NCI-H526 (cell line): Measurements from ENCODE around the gene PHF5A.

ENCODE experiments used
- DNase-seq, 2 experiments: peaks; one replicate each; lab custom pipeline; 2025; lab: John Stamatoyannopoulos, UW

Gene PHF5A

DNA sequence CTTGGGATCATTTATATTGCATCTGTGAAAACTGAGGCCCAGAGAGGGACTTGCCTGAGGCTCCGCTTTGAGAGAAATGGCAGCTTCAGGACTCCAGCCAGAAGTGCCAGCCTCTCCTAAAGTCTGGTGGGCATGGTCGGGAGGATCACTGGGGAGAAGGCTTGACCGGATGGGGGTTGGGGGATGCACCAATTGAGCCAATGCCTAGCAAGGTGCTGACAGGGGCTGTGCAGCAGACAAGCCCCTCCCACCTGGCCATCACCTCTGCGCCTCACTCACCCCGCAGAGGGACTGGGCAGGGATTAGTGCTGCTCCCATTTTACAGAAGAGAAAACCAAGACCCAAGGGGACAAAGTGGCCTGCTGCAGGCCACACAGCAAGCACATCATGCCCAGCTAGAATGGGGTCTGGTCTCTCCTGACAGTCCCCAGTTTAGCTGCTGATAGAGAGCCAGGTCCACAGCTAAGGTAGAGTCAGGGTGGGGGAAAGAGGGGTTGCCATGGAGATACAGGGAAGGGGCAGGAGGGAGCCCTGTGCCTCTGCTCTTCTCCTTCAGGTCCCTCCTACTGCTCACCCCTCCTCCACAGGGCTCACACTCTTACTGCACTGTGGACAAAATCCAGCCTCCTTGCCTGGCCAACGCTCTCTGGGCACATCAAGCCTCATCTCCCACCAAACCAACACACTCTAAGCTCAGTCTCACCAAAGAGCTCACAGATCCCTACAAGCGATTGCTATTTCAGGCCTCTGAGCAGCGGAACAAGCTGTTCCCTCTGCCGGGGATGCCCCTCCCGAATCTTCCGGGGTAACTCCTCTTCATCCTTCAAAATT lies 57.3 kb downstream of the PHF5A start:
- DNase-seq, result no peak

DNA sequence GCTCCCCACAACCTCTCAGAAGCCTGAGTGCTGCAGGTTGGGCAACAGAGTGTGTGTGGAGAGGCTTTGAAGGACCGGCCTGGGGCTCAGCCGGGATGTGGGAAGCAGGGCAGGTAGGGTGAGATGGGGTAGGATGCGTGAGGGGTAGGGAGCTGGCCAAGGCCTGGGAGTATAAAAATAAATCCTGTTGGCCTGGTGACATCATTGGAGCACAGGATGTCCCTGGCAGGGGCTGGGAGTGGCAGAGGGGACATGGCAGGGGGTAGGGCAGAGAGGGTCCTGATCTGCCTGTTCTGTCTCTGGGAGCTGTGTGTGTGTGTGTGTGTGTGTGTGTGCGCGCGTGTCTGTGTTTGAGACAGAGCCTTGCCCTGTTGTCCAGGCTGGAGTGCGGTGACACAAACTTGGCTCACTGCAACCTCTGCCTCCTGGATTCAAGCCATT lies 58.2 kb downstream of the PHF5A start:
- DNase-seq, result no peak
